Mesothelial cell of epicardium (in vitro differentiated cells): Measurements from ENCODE around the gene OR14A16. TPM values are rescaled to one million over a fixed set of nuclear protein-coding genes. Genes with fewer than 3 reads are reported as not detected.
A peak's percentile ranks its signal among the peaks of the same experiment; 100 is the strongest.

ENCODE experiments used
- DNase-seq, 2 experiments: peaks; one replicate each; pipeline ENCODE4 v3.0.0; 2021; ENCODE audit warnings: low spot score in 2 of 2; ENCODE audit not compliant: unreplicated experiment in 2 of 2
- H3K27ac Mint-ChIP-seq: 2 replicates; pipeline ENCODE4 v1.8.0; 2021; ENCODE audit warnings: mixed read lengths
- H3K27me3 Mint-ChIP-seq: 2 replicates; pipeline ENCODE4 v1.8.0; 2021; ENCODE audit warnings: low read depth, mixed read lengths
- H3K36me3 Mint-ChIP-seq: 2 replicates; pipeline ENCODE4 v1.8.0; 2021; ENCODE audit warnings: mixed read lengths
- H3K4me1 Mint-ChIP-seq: 2 replicates; pipeline ENCODE4 v1.8.0; 2021; ENCODE audit warnings: mixed read lengths
- H3K4me3 Mint-ChIP-seq: 2 replicates; pipeline ENCODE4 v1.8.0; 2021; ENCODE audit warnings: mild to moderate bottlenecking, moderate library complexity, mixed read lengths
- H3K9me3 Mint-ChIP-seq: 2 replicates; pipeline ENCODE4 v1.8.0; 2021; ENCODE audit warnings: mixed read lengths
- total RNA-seq: library from RNA; stranded (reverse); gene quantifications from 3 replicates; pipeline ENCODE4 v1.2.1, GENCODE V29; 2021
- TF ChIP-seq, protein P1 (sequence below): fragments of 200-600 bp; sonication (generic); IDR thresholded peaks from one replicate; pipeline ENCODE4 v1.5.0; 2021; ENCODE audit warnings: antibody characterized with exemption; ENCODE audit not compliant: unreplicated experiment

Gene OR14A16, protein sequence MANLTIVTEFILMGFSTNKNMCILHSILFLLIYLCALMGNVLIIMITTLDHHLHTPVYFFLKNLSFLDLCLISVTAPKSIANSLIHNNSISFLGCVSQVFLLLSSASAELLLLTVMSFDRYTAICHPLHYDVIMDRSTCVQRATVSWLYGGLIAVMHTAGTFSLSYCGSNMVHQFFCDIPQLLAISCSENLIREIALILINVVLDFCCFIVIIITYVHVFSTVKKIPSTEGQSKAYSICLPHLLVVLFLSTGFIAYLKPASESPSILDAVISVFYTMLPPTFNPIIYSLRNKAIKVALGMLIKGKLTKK
- not detected in 3 replicates for total RNA-seq

DNA sequence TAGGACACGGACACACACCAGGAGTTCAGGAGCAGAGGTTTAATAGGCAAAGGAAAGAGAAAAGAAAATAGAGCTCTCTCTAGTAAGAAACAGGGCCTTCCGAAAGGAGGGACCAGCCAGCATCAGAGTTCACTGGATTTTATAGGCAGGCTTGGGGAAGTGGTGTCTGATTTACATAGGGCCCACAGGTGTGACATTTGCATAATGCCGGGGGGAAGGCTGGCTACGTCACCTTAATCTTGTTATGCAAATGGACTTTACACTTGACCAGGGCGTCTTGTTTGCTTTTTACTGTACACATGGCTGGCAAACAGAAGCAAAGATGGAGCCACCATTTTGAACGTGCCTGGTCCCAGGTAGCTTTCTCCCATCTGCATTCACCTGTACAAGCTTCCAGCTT lies at the start of gene OR14A16:
TSS of gene OR14A16 (minus strand) at position 97 of the 400 bp plus-strand sequence. CDS start 8,390 bp downstream, outside the sequence.
- H3K27me3 Mint-ChIP-seq, result no peaks in the 10 kb centered on the region
- TF ChIP-seq, protein P1, sequence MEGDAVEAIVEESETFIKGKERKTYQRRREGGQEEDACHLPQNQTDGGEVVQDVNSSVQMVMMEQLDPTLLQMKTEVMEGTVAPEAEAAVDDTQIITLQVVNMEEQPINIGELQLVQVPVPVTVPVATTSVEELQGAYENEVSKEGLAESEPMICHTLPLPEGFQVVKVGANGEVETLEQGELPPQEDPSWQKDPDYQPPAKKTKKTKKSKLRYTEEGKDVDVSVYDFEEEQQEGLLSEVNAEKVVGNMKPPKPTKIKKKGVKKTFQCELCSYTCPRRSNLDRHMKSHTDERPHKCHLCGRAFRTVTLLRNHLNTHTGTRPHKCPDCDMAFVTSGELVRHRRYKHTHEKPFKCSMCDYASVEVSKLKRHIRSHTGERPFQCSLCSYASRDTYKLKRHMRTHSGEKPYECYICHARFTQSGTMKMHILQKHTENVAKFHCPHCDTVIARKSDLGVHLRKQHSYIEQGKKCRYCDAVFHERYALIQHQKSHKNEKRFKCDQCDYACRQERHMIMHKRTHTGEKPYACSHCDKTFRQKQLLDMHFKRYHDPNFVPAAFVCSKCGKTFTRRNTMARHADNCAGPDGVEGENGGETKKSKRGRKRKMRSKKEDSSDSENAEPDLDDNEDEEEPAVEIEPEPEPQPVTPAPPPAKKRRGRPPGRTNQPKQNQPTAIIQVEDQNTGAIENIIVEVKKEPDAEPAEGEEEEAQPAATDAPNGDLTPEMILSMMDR, result no peak
- no peaks in the 10 kb centered on the region for H3K4me1 Mint-ChIP-seq
- no peak within 1 kb of the TSS for H3K27ac Mint-ChIP-seq
- no peaks in the 10 kb centered on the region for H3K36me3 Mint-ChIP-seq
- peaks cover 8% of the 10 kb centered on the region for H3K9me3 Mint-ChIP-seq
- H3K4me3 Mint-ChIP-seq, result no peak within 1 kb of the TSS
- no peak for DNase-seq

DNA sequence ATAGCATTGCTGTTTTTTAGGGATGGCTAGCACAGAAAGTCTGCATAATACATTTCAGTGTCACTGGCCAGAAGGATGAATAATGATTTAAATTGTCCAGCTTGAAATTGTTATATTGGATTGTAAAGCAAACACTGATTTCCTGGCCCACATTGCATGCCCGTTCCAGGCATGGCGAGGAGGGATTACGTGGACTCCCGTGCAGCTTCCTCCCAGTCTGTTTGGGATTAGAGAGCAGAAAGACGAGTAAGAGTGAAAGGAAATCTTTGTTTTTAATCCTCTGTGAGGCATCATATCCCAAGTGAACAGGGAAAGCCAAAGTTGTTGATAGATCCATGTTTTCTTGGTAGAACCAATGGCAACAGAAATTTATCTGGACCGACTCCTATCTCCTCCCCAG lies 41.5 kb upstream of the OR14A16 start:
- no peak overlapping the region for H3K4me3 Mint-ChIP-seq
- no peaks in the 10 kb centered on the region for H3K27me3 Mint-ChIP-seq
- peaks cover 13% of the 10 kb centered on the region for H3K9me3 Mint-ChIP-seq
- TF ChIP-seq, protein P1, result no peak
- H3K4me1 Mint-ChIP-seq, result no peaks in the 10 kb centered on the region
- H3K27ac Mint-ChIP-seq, result no peak overlapping the region
- DNase-seq, result no peak
- H3K36me3 Mint-ChIP-seq, result peaks cover 2% of the 10 kb centered on the region

DNA sequence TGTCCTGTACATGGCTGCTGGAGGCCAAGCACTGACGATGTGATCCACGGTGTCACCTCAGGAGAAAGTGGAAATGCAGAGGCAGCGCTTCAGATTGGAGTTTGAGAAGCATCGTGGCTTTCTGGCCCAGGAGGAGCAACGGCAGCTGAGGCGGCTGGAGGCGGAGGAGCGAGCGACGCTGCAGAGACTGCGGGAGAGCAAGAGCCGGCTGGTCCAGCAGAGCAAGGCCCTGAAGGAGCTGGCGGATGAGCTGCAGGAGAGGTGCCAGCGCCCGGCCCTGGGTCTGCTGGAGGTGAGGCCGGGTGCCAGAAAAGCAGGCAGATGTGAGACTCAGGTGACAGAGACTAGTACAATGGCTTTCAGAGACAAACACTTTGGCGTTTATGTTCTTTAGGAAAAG lies 40.7 kb upstream of the OR14A16 start:
- Mint-ChIP-seq H3K4me3 (no peak overlapping the region), H3K9me3 (peaks cover 10% of the 10 kb centered on the region), H3K27ac (no peak overlapping the region), H3K27me3 (no peaks in the 10 kb centered on the region), H3K36me3 (peaks cover under 1% of the 10 kb centered on the region), H3K4me1 (no peaks in the 10 kb centered on the region)
- TF ChIP-seq, protein P1, result no peak
- no peak for DNase-seq

DNA sequence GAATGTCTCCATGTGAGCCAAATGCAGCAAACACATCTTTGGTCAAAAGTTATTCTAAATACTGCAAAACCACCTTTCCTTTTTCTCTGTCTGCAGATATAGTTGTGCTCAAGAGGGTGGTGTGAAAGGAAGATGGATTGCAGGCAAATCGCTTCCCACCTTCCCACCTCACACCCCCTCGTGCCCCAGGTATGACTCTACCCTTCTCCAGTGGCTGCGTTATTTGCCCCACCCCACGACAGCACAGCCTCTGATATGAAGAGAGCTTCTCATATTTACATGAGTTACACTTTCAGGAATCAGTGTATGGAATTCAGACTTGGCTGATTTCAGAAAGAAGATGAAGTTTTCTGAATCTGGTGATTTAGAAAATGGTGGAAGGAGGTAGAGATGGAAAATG lies 38.8 kb upstream of the OR14A16 start:
- no peaks in the 10 kb centered on the region for H3K4me1 Mint-ChIP-seq
- TF ChIP-seq, protein P1, result no peak
- no peak for DNase-seq
- H3K9me3 Mint-ChIP-seq, result peaks cover 6% of the 10 kb centered on the region
- H3K36me3 Mint-ChIP-seq, result no peaks in the 10 kb centered on the region
- peaks cover 5% of the 10 kb centered on the region for H3K27me3 Mint-ChIP-seq
- no peak overlapping the region for H3K4me3 Mint-ChIP-seq
- H3K27ac Mint-ChIP-seq, result no peak overlapping the region

DNA sequence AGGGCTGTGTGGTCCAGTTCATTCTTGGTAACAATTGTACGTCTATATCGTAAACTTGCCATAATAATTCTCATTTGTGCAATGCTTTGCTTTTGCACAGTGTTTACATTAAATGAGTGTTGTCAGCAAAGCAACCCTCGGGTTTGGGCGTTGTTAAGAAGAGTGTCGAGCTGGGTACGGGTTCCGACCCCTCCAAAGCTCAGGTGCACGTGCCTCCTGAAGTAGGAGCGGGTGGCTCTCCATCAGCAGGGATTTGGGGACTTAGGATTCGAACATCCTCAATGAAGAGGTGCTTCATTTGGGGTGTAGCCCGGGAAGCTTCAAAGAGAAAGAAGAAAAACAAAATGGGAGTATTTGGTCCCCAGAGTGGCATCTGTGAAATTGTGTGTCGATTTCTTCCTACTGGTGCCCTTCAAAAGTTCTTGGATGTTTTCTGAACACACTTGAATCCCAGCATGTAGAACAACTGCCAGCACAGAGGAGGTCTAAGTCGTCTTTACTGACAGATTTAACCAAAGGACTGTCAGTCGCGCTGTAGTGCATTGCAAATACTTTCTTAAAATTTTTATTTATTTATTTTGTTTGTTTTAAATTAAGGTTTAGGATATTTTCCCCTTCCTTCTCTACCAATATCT lies 34.2 kb upstream of the OR14A16 start:
- no peak overlapping the region for H3K27ac Mint-ChIP-seq
- H3K4me3 Mint-ChIP-seq, result peak overlapping the region; percentile 68
- peaks cover 16% of the 10 kb centered on the region for H3K27me3 Mint-ChIP-seq
- TF ChIP-seq, protein P1, result no peak
- DNase-seq, result no peak
- H3K36me3 Mint-ChIP-seq, result no peaks in the 10 kb centered on the region
- no peaks in the 10 kb centered on the region for H3K4me1 Mint-ChIP-seq
- H3K9me3 Mint-ChIP-seq, result peaks cover 6% of the 10 kb centered on the region
